ENCODE measurements around the gene SIGLEC1. TPM values are rescaled to one million over a fixed set of nuclear protein-coding genes. Genes with fewer than 3 reads are reported as not detected.
A peak's percentile ranks its signal among the peaks of the same experiment; 100 is the strongest.

The SIGLEC1 gene
- total and polyA plus RNA-seq, 2 donors (not counting 3 experiments of a cell fraction or from before 2014, with no cell fraction given): not detected

DNA sequence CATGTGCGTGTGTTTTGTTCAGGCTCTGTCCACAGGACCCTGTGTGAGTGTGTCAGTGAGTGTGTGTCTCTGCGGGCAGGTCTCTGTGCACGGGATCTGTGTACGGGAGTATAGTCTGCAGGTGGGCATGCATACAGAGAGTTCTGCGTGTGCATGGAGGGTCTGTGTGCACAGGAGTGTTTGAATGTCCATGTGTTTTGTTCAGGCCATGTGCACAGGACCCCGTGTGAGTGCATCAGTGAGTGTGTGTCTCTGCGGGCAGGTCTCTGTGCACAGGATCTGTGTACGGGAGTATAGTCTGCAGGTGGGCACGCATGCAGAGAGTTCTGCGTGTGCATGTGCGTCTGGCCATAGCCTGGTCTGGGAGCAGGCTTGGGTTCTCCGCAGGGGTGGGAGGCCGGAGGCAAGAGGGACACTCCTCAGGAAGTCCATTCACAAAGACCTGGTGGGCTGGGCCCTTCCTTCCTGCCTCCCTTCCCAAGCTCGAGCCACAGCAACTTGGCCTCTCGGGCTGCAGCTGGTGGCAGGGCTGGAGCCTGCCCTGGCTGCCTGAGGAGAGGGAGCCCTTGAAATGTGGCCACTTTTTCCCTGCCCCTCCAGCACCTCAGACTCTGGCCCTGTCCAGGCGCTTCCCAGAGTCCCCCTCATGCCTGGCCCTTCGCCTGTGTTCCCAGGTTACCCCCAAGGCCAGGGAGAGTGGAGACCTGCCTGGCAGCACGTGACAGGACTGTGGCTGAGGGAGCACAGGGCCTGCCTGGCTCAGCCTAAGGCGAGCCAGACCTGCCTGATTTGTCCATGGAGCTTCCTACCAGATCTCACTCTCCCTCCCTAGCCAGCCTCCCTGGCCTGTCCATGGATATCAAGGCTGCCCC is 26.9 kb upstream of the SIGLEC1 start:
- Histone ChIP-seq H4K20me1 (replicated peaks; ENCODE audit: control insufficient read depth, extremely low read depth, insufficient read depth, low read length) (no peaks in the 10 kb centered on the region), H3K4me2 (ENCODE audit: insufficient read depth, low read length) (no peak overlapping the region), H3K4me3 (replicated peaks in 1 of 3; ENCODE audit: insufficient read depth in 1 of 3, low read depth in 1 of 3, low read length in 3 of 3) (no peak overlapping the region), H3K27me3 (ENCODE audit: control insufficient read depth in 2 of 2, insufficient read depth in 2 of 2, low read length in 2 of 2) (no peaks in the 10 kb centered on the region), H3K27ac (ENCODE audit: insufficient read depth, low read depth, low read length) (no peak overlapping the region), H3K4me1 (ENCODE audit: control insufficient read depth, extremely low read depth, insufficient read depth, low read length) (peaks cover 12% of the 10 kb centered on the region), H3K9me3 (replicated peaks; ENCODE audit: control insufficient read depth, insufficient read depth, low read length) (no peaks in the 10 kb centered on the region), H3K9me1 (replicated peaks; ENCODE audit: control insufficient read depth, extremely low read depth, insufficient read depth, low read length) (no peaks in the 10 kb centered on the region), H3K9ac (replicated peaks; ENCODE audit: extremely low read depth, insufficient read depth, low read length) (no peak overlapping the region), H3K79me2 (ENCODE audit: control insufficient read depth, insufficient read depth, low read length) (no peaks in the 10 kb centered on the region), H3K36me3 (ENCODE audit: control insufficient read depth in 2 of 2, extremely low read depth in 1 of 2, insufficient read depth in 2 of 2, low read length in 2 of 2) (no peaks in the 10 kb centered on the region), H2AFZ (ENCODE audit: low read depth, low read length) (peak overlapping the region; percentile 29)
- DNase-seq (ENCODE audit: low read depth, low spot score) (peak; percentile 49), FAIRE-seq (peak; percentile 84)
- no TSS peak for BruUV-seq (replicated peaks)
- POLR2A ChIA-PET: no interaction called here
- TF ChIP-seq POLR2A (IDR thresholded peaks at IDR 0.05; ENCODE audit: low read depth, low read length): peak; percentile 61
- TF ChIP-seq FOS (IDR thresholded peaks at IDR 0.05; ENCODE audit: borderline replicate concordance, insufficient read depth, low read length): no peak
- TF ChIP-seq POLR2AphosphoS5 (IDR thresholded peaks at IDR 0.05; ENCODE audit: insufficient read depth, low read depth, low read length): peak; percentile 68
- no peak for TF ChIP-seq EZH2 (IDR thresholded peaks at IDR 0.05; ENCODE audit: borderline replicate concordance, low read depth, low read length, severe bottlenecking)
- TF ChIP-seq, protein P1, sequence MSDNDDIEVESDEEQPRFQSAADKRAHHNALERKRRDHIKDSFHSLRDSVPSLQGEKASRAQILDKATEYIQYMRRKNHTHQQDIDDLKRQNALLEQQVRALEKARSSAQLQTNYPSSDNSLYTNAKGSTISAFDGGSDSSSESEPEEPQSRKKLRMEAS (IDR thresholded peaks at IDR 0.05; ENCODE audit: insufficient read depth, insufficient read length): no peak
- no peak for TF ChIP-seq CTCF (IDR thresholded peaks at IDR 0.05; ENCODE audit: extremely low read depth in 1 of 2, insufficient read depth in 1 of 2, low read depth in 1 of 2, low read length in 2 of 2)
- TF ChIP-seq MYC (IDR thresholded peaks at IDR 0.05; ENCODE audit: low read depth, low read length): no peak
- TF ChIP-seq GATA2 (IDR thresholded peaks at IDR 0.05; ENCODE audit: insufficient read depth, insufficient read length, low read depth, low read length): no peak
- TF ChIP-seq JUN (IDR thresholded peaks at IDR 0.05; ENCODE audit: borderline replicate concordance, insufficient read depth, insufficient read length, low read depth): no peak
- CTCF ChIA-PET: interaction anchor here (1.0 to 3.3 kb wide), 8 partner anchors 10 to 62 kb away, joined by 3 to 18 read pairs (median 4); partner anchors contain the start of gene SPEF1
- intact Hi-C loops (cut with micrococcal nuclease) (no loop called here), dilution Hi-C loops (cut with MboI; ENCODE audit: extremely low pct_ligation_motif_present, low sequenced_read_pairs) (no loop called here)
